Endothelial cell of umbilical vein (primary cell): ENCODE results near the gene SDHC. TPM values are rescaled to one million over a fixed set of nuclear protein-coding genes. Genes with fewer than 3 reads are reported as not detected.
A peak's percentile ranks its signal among the peaks of the same experiment; 100 is the strongest.

ENCODE experiments used
- BruUV-seq: library from RNA; stranded (reverse); fragments of 400-500 nt; replicated peaks from 2 replicates; lab custom pipeline; 2021; lab: Mats Ljungman, UMichigan
- CTCF ChIA-PET: fragments of 300-600, 350-600 bp; sonication (Branson Sonifier 250); formaldehyde crosslinking; loops from one replicate; lab custom pipeline; 2021; ENCODE audit warnings: antibody characterized with exemption, inconsistent platforms; lab: Charles Lee
- POLR2A ChIA-PET: fragments of 300-600, 350-600 bp; sonication (Branson Sonifier 250); formaldehyde crosslinking; loops from one replicate; lab custom pipeline; 2021; ENCODE audit warnings: antibody characterized with exemption, inconsistent platforms; lab: Charles Lee
- DNase-seq: peaks from one replicate; pipeline ENCODE4 v3.0.0-alpha.2; 2011; ENCODE audit warnings: low read depth, low spot score
- FAIRE-seq: peaks from 2 replicates; lab custom pipeline; 2011; peaks lifted over from hg19 to GRCh38; lab: Jason Lieb, UNC
- H2AFZ ChIP-seq: 2 replicates; pipeline ENCODE4 v1.6.0; 2012; ENCODE audit warnings: low read depth, low read length, control low read depth, inconsistent platforms
- H3K27ac ChIP-seq: 2 replicates; pipeline ENCODE4 v1.5.1; 2011; ENCODE audit warnings: low read depth, mild to moderate bottlenecking, control low read depth, low read length, moderate library complexity; ENCODE audit not compliant: insufficient read depth
- H3K27me3 ChIP-seq, 2 experiments: 2 replicates each; pipeline versions ENCODE4 v1.6.0 to v1.6.1; 2011; ENCODE audit warnings: low read length in 2 of 2, mixed read lengths in 1 of 2; ENCODE audit not compliant: control insufficient read depth in 2 of 2, insufficient read depth in 2 of 2
- H3K36me3 ChIP-seq, 2 experiments: 2 replicates in 1 of 2; 3 replicates in 1 of 2; pipeline ENCODE4 v1.5.1; 2011; ENCODE audit warnings: low read length in 2 of 2, mild to moderate bottlenecking in 1 of 2, moderate library complexity in 1 of 2; ENCODE audit not compliant: control insufficient read depth in 2 of 2, insufficient read depth in 2 of 2; ENCODE audit errors: extremely low read depth in 1 of 2
- H3K4me1 ChIP-seq: 3 replicates; pipeline ENCODE4 v1.5.1; 2011; ENCODE audit warnings: mild to moderate bottlenecking, low read length; ENCODE audit not compliant: control insufficient read depth, insufficient read depth; ENCODE audit errors: extremely low read depth
- H3K4me2 ChIP-seq: 2 replicates; pipeline ENCODE4 v1.6.1; 2011; ENCODE audit warnings: low read length, control low read depth, mixed read lengths; ENCODE audit not compliant: insufficient read depth
- H3K4me3 ChIP-seq, 3 experiments: fragments of 200-600 bp in 1 of 3; sonication (generic), shearing (Covaris generic) in 1 of 3; replicated peaks in 1 of 3; 2 replicates each; pipeline ENCODE4 v1.5.1; 2011 to 2016; ENCODE audit warnings: control low read depth in 3 of 3, low read length in 3 of 3, mild to moderate bottlenecking in 2 of 3, inconsistent platforms in 1 of 3, low read depth in 1 of 3, moderate library complexity in 1 of 3; ENCODE audit not compliant: insufficient read depth in 1 of 3
- H3K79me2 ChIP-seq: 2 replicates; pipeline ENCODE4 v1.6.0; 2012; ENCODE audit warnings: low read length, inconsistent platforms; ENCODE audit not compliant: control insufficient read depth, insufficient read depth
- H3K9ac ChIP-seq: replicated peaks from 2 replicates; pipeline ENCODE3; 2011; ENCODE audit warnings: low read length, control low read depth; ENCODE audit not compliant: insufficient read depth; ENCODE audit errors: extremely low read depth
- H3K9me1 ChIP-seq: replicated peaks from 3 replicates; pipeline ENCODE4 v1.6.0; 2011; ENCODE audit warnings: mild to moderate bottlenecking, low read length; ENCODE audit not compliant: control insufficient read depth, insufficient read depth; ENCODE audit errors: extremely low read depth
- H3K9me3 ChIP-seq: replicated peaks from 2 replicates; pipeline ENCODE4 v1.5.1; 2012; ENCODE audit warnings: low read length, inconsistent platforms; ENCODE audit not compliant: control insufficient read depth, insufficient read depth
- H4K20me1 ChIP-seq: replicated peaks from 2 replicates; pipeline ENCODE3; 2011; ENCODE audit warnings: mild to moderate bottlenecking, low read length; ENCODE audit not compliant: control insufficient read depth, insufficient read depth; ENCODE audit errors: extremely low read depth
- GATA2 ChIP-seq: IDR thresholded peaks from 2 replicates; pipeline ENCODE4 v1.7.0; 2011; ENCODE audit warnings: low read depth, mild to moderate bottlenecking, moderate library complexity, mixed read lengths, low read length; ENCODE audit not compliant: insufficient read length, insufficient read depth
- MYC ChIP-seq: IDR thresholded peaks from one replicate; pipeline ENCODE4 v1.6.1; 2011; ENCODE audit warnings: mild to moderate bottlenecking, low read depth, low read length
- dilution Hi-C: fragments of 300-500 bp; cut with MboI; formaldehyde crosslinking; loops from one replicate; pipeline ENCODE4 v1.15.0; 2019; ENCODE audit warnings: low sequenced_read_pairs; ENCODE audit not compliant: extremely low pct_ligation_motif_present
- intact Hi-C: fragments of 100-400 bp; cut with micrococcal nuclease; formaldehyde crosslinking; loops from one replicate; pipeline ENCODE4 v1.10.0; 2022
- polyA plus RNA-seq, 4 experiments: library from polyadenylated mRNA; depleted of rRNA in 3 of 4; stranded (reverse) in 3 of 4; unstranded in 1 of 4; fragments of >200 nt; gene quantifications; 2 replicates each; pipeline versions ENCODE4 v1.2.1 to v1.2.3, GENCODE V29; 2011 to 2012; ENCODE audit warnings: missing spikeins in 1 of 4
- total RNA-seq: library from RNA; stranded (reverse); gene quantifications from 2 replicates; pipeline ENCODE4 v1.2.3, GENCODE V29; 2021
- TF ChIP-seq, protein P1 (sequence below), 2 donors: IDR thresholded peaks; 1 replicate in 1 of 2; 2 replicates in 1 of 2; pipeline ENCODE4 v1.5.1; 2011; ENCODE audit warnings: low read length in 2 of 2, mild to moderate bottlenecking in 2 of 2, moderate library complexity in 2 of 2, control low read depth in 1 of 2, inconsistent platforms in 1 of 2, low read depth in 1 of 2; ENCODE audit not compliant: insufficient read depth in 1 of 2; ENCODE audit errors: extremely low read depth in 1 of 2

SDHC gene
- total and polyA plus RNA-seq, 2 donors (not counting 3 experiments of a cell fraction or from before 2014, with no cell fraction given) = 148 to 279 TPM

DNA sequence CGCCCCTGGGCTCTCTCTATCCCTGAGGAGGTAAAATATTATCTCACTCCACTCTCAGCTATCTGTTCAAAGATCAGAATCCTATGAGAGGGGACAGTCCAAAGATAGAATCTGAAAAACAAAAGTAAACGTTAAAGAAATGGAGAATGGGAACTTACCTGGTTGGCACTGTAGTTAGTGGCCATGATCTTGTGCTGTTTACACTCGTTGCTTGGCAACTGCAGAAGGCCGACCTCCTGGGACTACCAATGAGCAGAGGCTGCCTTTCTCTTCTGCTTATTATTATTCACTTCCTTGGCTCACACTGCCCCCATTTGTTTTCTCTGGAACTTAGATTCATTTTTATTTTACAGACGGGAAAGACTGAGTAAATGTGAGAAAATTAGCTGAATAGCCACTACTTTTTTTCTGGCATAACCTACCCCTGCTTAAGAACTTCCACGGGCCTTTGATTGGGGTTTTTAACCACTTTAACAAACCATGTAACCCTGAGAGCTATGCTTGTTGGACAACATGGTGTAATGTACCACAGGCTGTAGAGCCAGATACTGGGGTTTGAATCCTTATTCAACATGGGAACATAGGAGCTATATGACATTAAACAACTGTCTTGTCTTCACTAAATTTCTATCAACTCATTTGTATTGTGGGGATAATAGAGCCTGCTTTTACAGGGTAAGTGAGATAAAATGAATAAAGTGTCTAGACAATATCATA lies 53.7 kb downstream of the SDHC start, which contains the start of gene CFAP126:
Gene CFAP126, minus strand, starts transcription at position 193 of the 717 bp plus-strand sequence. Its CDS starts 8 bp downstream, at position 185.
- H3K9ac ChIP-seq = peak within 1 kb of the TSS; percentile 50
- ChIA-PET CTCF (interaction anchor here (0.8 to 2.8 kb wide), 9 partner anchors 9 to 202 kb away, joined by 3 to 14 read pairs (median 5); partner anchors contain the start of genes PPOX and TOMM40L), POLR2A (no interaction called here)
- no peaks in the 10 kb centered on the region for H4K20me1 ChIP-seq
- intact Hi-C loops (loop anchor here (5.0 kb wide), 1 partner anchor 56 kb away; the partner anchor contains the start of gene SDHC), dilution Hi-C loops (no loop called here)
- no peak within 1 kb of the TSS for H3K4me2 ChIP-seq
- TF ChIP-seq, protein P1, sequence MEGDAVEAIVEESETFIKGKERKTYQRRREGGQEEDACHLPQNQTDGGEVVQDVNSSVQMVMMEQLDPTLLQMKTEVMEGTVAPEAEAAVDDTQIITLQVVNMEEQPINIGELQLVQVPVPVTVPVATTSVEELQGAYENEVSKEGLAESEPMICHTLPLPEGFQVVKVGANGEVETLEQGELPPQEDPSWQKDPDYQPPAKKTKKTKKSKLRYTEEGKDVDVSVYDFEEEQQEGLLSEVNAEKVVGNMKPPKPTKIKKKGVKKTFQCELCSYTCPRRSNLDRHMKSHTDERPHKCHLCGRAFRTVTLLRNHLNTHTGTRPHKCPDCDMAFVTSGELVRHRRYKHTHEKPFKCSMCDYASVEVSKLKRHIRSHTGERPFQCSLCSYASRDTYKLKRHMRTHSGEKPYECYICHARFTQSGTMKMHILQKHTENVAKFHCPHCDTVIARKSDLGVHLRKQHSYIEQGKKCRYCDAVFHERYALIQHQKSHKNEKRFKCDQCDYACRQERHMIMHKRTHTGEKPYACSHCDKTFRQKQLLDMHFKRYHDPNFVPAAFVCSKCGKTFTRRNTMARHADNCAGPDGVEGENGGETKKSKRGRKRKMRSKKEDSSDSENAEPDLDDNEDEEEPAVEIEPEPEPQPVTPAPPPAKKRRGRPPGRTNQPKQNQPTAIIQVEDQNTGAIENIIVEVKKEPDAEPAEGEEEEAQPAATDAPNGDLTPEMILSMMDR (IDR thresholded peaks at IDR 0.05; ENCODE audit: extremely low read depth in 1 of 2, insufficient read depth in 1 of 2, low read depth in 1 of 2, low read length in 2 of 2) = peak; percentile 6 to 9
- no peak for TF ChIP-seq GATA2
- H3K27ac ChIP-seq = peak within 1 kb of the TSS; percentile 16
- no peaks in the 10 kb centered on the region for H3K27me3 ChIP-seq
- H3K9me1 ChIP-seq = no peaks in the 10 kb centered on the region
- FAIRE-seq (peak; percentile 91), DNase-seq (peak; percentile 81)
- H3K36me3 ChIP-seq = peaks cover 2 to 4% of the 10 kb centered on the region in 2 experiments
- H3K9me3 ChIP-seq = no peaks in the 10 kb centered on the region
- H3K4me3 ChIP-seq = no peak within 1 kb of the TSS
- H3K4me1 ChIP-seq = peaks cover 2% of the 10 kb centered on the region
- BruUV-seq = no TSS peak
- H2AFZ ChIP-seq = no peak within 1 kb of the TSS
- no peaks in the 10 kb centered on the region for H3K79me2 ChIP-seq

DNA sequence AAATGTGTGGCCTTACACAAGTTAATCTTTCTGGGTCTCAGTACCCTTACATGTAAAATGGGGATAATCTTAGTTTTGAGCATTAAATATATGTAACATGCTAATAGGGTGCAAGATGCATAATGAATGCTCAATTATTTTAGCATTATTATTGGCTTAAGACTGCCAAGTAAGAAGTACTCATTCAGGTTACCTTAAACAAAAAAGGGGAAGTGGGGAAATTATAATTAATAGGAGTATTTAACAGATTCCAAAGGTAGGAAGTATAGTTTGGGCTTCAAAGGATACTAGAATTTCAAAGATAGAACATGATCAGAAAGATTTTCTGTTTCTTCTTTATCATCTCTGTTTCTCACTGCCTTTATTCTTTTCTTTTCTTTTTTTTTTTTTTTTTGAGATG lies 59.3 kb downstream of the SDHC start:
- CTCF ChIA-PET = interaction anchor here (0.7 to 4.9 kb wide), 15 partner anchors 9 to 208 kb away, joined by 3 to 78 read pairs (median 8); partner anchors contain the start of genes PPOX and TOMM40L
- FAIRE-seq (no peak), DNase-seq (no peak)

More for the DNA sequence above, 59.3 kb downstream of the SDHC start:
- no peak for TF ChIP-seq MYC
- no peak overlapping the region for H3K27ac ChIP-seq
- no peak overlapping the region for H3K4me3 ChIP-seq
- H3K9me3 ChIP-seq = no peaks in the 10 kb centered on the region
- intact Hi-C loops (no loop called here), dilution Hi-C loops (no loop called here)
- POLR2A ChIA-PET = no interaction called here
- H3K27me3 ChIP-seq = no peaks in the 10 kb centered on the region
- H3K4me1 ChIP-seq = no peaks in the 10 kb centered on the region
- no peaks in the 10 kb centered on the region for H3K79me2 ChIP-seq
- no peaks in the 10 kb centered on the region for H3K9me1 ChIP-seq
- no peak overlapping the region for H3K4me2 ChIP-seq
- no peaks in the 10 kb centered on the region for H4K20me1 ChIP-seq
- H3K9ac ChIP-seq = no peak overlapping the region
- H3K36me3 ChIP-seq = no peaks in the 10 kb centered on the region
- H2AFZ ChIP-seq = no peak overlapping the region
- BruUV-seq = no TSS peak
